Caco-2 (cell line): ENCODE measurements around the gene NAALADL2. TPM values are rescaled to one million over a fixed set of nuclear protein-coding genes. Genes with fewer than 3 reads are reported as not detected.

Experiments used
- BruUV-seq: library from RNA; stranded (reverse); fragments of 400-500 nt; replicated peaks from 2 replicates; lab custom pipeline; 2021; lab: Mats Ljungman, UMichigan
- CTCF ChIA-PET: fragments of 300-600 bp; sonication (Branson Sonifier 250); formaldehyde crosslinking; loops from one replicate; lab custom pipeline; 2022; ENCODE audit warnings: antibody characterized with exemption; lab: Charles Lee
- POLR2A ChIA-PET: fragments of 300-600 bp; sonication (Branson Sonifier 250); formaldehyde crosslinking; loops from one replicate; lab custom pipeline; 2022; ENCODE audit warnings: antibody characterized with exemption; lab: Charles Lee
- DNase-seq, 2 experiments: peaks; one replicate each; pipeline versions ENCODE4 v3.0.0 to v3.0.0-alpha.2; 2020 to 2022
- H3K27me3 ChIP-seq: replicated peaks from 2 replicates; pipeline ENCODE4 v1.6.0; 2011; ENCODE audit warnings: low read length; ENCODE audit not compliant: control insufficient read depth, insufficient read depth
- H3K36me3 ChIP-seq: 2 replicates; pipeline ENCODE4 v1.5.1; 2011; ENCODE audit warnings: low read length; ENCODE audit not compliant: control insufficient read depth, insufficient read depth
- H3K4me1 ChIP-seq: fragments of 250-450 bp; sonication (Bioruptor Pico); 2 replicates; pipeline ENCODE4 v1.5.1; 2020; ENCODE audit warnings: mild to moderate bottlenecking
- H3K4me3 ChIP-seq: 2 replicates; pipeline ENCODE4 v1.5.1; 2011; ENCODE audit warnings: low read depth, mild to moderate bottlenecking, control low read depth, low read length
- H3K9me3 ChIP-seq: fragments of 250-450 bp; sonication (Bioruptor Pico); 2 replicates; pipeline ENCODE4 v1.5.1; 2020; ENCODE audit warnings: mild to moderate bottlenecking, moderate library complexity
- H3K27ac Mint-ChIP-seq: one replicate; pipeline ENCODE4 v1.8.0; 2022; ENCODE audit warnings: mixed read lengths; ENCODE audit not compliant: unreplicated experiment
- H3K27me3 Mint-ChIP-seq: one replicate; pipeline ENCODE4 v1.8.0; 2022; ENCODE audit warnings: mixed read lengths; ENCODE audit not compliant: insufficient read depth, unreplicated experiment
- H3K36me3 Mint-ChIP-seq: one replicate; pipeline ENCODE4 v1.8.0; 2022; ENCODE audit warnings: mild to moderate bottlenecking, mixed read lengths; ENCODE audit not compliant: insufficient read depth, unreplicated experiment
- H3K4me1 Mint-ChIP-seq: one replicate; pipeline ENCODE4 v1.8.0; 2022; ENCODE audit warnings: low read depth, mixed read lengths; ENCODE audit not compliant: unreplicated experiment
- H3K4me3 Mint-ChIP-seq: one replicate; pipeline ENCODE4 v1.8.0; 2022; ENCODE audit warnings: mild to moderate bottlenecking, moderate library complexity, mixed read lengths; ENCODE audit not compliant: unreplicated experiment
- H3K9me3 Mint-ChIP-seq: one replicate; pipeline ENCODE4 v1.8.0; 2022; ENCODE audit warnings: mixed read lengths; ENCODE audit not compliant: unreplicated experiment
- CTCF ChIP-seq, 2 experiments: fragments of 200-600 bp in 1 of 2; IDR thresholded peaks; 1 replicate in 1 of 2; 2 replicates in 1 of 2; pipeline versions ENCODE4 v1.5.1 to v1.8.0; 2011 to 2022; ENCODE audit warnings: antibody characterized with exemption in 1 of 2, control low read depth in 1 of 2, inconsistent platforms in 1 of 2, low read depth in 1 of 2, low read length in 1 of 2, mild to moderate bottlenecking in 1 of 2, moderate library complexity in 1 of 2; ENCODE audit not compliant: insufficient read depth in 1 of 2, severe bottlenecking in 1 of 2, unreplicated experiment in 1 of 2
- intact Hi-C: fragments of 100-400 bp; cut with micrococcal nuclease; formaldehyde crosslinking; loops from one replicate; pipeline ENCODE4 v1.10.0; 2022; ENCODE audit not compliant: unreplicated experiment
- total RNA-seq: library from RNA; stranded (reverse); gene quantifications from 2 replicates; pipeline ENCODE4 v1.2.3, GENCODE V29; 2022

Gene NAALADL2
- total RNA-seq, 1 experiment from 2014 or later, result 4.4 TPM

- H3K9me3 ChIP-seq, result no peaks in the 10 kb centered on the region
- intact Hi-C loops, result no loop called here
- TF ChIP-seq CTCF (IDR thresholded peaks at IDR 0.05; ENCODE audit: insufficient read depth in 1 of 2, low read depth in 1 of 2, low read length in 1 of 2, severe bottlenecking in 1 of 2, unreplicated experiment in 1 of 2), result no peak
- H3K27me3 ChIP-seq, result no peaks in the 10 kb centered on the region
- Mint-ChIP-seq H3K4me3 (no peak overlapping the region), H3K27me3 (no peaks in the 10 kb centered on the region), H3K4me1 (no peaks in the 10 kb centered on the region), H3K9me3 (no peaks in the 10 kb centered on the region), H3K27ac (no peak overlapping the region), H3K36me3 (no peaks in the 10 kb centered on the region)
- no peak overlapping the region for H3K4me3 ChIP-seq
- H3K4me1 ChIP-seq, result 0 out of 2 replicates have a peak, but pooled peaks cover 5% of the 10 kb centered on the region
- BruUV-seq, result no TSS peak
- no peaks in the 10 kb centered on the region for H3K36me3 ChIP-seq
- CTCF ChIA-PET, result no interaction called here
- POLR2A ChIA-PET, result no interaction called here
- DNase-seq, result no peak
Observed at GRCh38 chr3:175073219-175073905, 214.2 kb downstream of the NAALADL2 start.

GRCh38 chr3:175075269-175075668 is 216.1 kb downstream of the NAALADL2 start:
- Histone ChIP-seq H3K4me1 (no peaks in the 10 kb centered on the region), H3K27me3 (no peaks in the 10 kb centered on the region), H3K9me3 (no peaks in the 10 kb centered on the region), H3K4me3 (no peak overlapping the region), H3K36me3 (no peaks in the 10 kb centered on the region)
- no peak for DNase-seq
- Mint-ChIP-seq H3K27ac (no peak overlapping the region), H3K36me3 (no peaks in the 10 kb centered on the region), H3K4me3 (no peak overlapping the region), H3K27me3 (no peaks in the 10 kb centered on the region), H3K9me3 (no peaks in the 10 kb centered on the region), H3K4me1 (no peaks in the 10 kb centered on the region)
- intact Hi-C loops, result no loop called here
- no peak for TF ChIP-seq CTCF (IDR thresholded peaks at IDR 0.05; ENCODE audit: insufficient read depth in 1 of 2, low read depth in 1 of 2, low read length in 1 of 2, severe bottlenecking in 1 of 2, unreplicated experiment in 1 of 2)
- ChIA-PET CTCF (no interaction called here), POLR2A (no interaction called here)
- no TSS peak for BruUV-seq

GRCh38 chr3:175077216-175077615 is 218.1 kb downstream of the NAALADL2 start:
- no peaks in the 10 kb centered on the region for H3K9me3 Mint-ChIP-seq

More at GRCh38 chr3:175077216-175077615, 218.1 kb downstream of the NAALADL2 start:
- CTCF ChIA-PET, result no interaction called here
- Histone ChIP-seq H3K27me3 (no peaks in the 10 kb centered on the region), H3K9me3 (no peaks in the 10 kb centered on the region), H3K4me1 (no peaks in the 10 kb centered on the region), H3K4me3 (no peak overlapping the region), H3K36me3 (no peaks in the 10 kb centered on the region)
- POLR2A ChIA-PET, result no interaction called here
- Mint-ChIP-seq H3K36me3 (no peaks in the 10 kb centered on the region), H3K4me3 (no peak overlapping the region), H3K4me1 (no peaks in the 10 kb centered on the region), H3K27ac (no peak overlapping the region), H3K27me3 (no peaks in the 10 kb centered on the region)
- no peak for DNase-seq
- intact Hi-C loops, result no loop called here
- no TSS peak for BruUV-seq
- TF ChIP-seq CTCF (IDR thresholded peaks at IDR 0.05; ENCODE audit: insufficient read depth in 1 of 2, low read depth in 1 of 2, low read length in 1 of 2, severe bottlenecking in 1 of 2, unreplicated experiment in 1 of 2), result no peak
